A549 (cell line): Measurements from ENCODE around the gene TMEM60. TPM values are rescaled to one million over a fixed set of nuclear protein-coding genes. Genes with fewer than 3 reads are reported as not detected.
A peak's percentile ranks its signal among the peaks of the same experiment; 100 is the strongest.

Experiments used
- ATAC-seq, 2 experiments: fragments of 200-7000 bp in 1 of 2; fragments of >200 bp in 1 of 2; cut with Nextera tagmentation in 1 of 2; cut with Tn5 transposase in 1 of 2; 3 replicates each; pipeline versions ENCODE4 v1.8.0 to v1.9.1; 2018 to 2020; ENCODE audit warnings: mild to moderate bottlenecking in 1 of 2, moderate library complexity in 1 of 2
- CTCF ChIA-PET: fragments of 300-600 bp; sonication (Branson Sonifier 250); formaldehyde crosslinking; extraction: SDS; loops from one replicate; lab custom pipeline; 2021; ENCODE audit warnings: antibody characterized with exemption, inconsistent platforms; lab: Yijun Ruan, JAX
- POLR2A ChIA-PET: fragments of 350-600 bp; formaldehyde crosslinking; extraction: SDS; loops from one replicate; lab custom pipeline; 2021; ENCODE audit warnings: antibody characterized with exemption, inconsistent platforms; lab: Yijun Ruan, JAX
- DNase-seq, 2 experiments: peaks; one replicate each; pipeline versions ENCODE4 v3.0.0 to v3.0.0-alpha.2; 2011 to 2016; ENCODE audit warnings: low read depth in 1 of 2, low spot score in 1 of 2
- FAIRE-seq: peaks from 2 replicates; lab custom pipeline; 2011; peaks lifted over from hg19 to GRCh38; lab: Jason Lieb, UNC
- H3K27ac ChIP-seq, 2 experiments: fragments of >200 bp; sonication (Bioruptor Twin); formaldehyde crosslinking; 3 replicates each; pipeline ENCODE4 v1.5.1; 2016 to 2017
- H3K4me1 ChIP-seq: fragments of >200 bp; sonication (Bioruptor Twin); formaldehyde crosslinking; 3 replicates; pipeline ENCODE4 v1.6.1; 2016
- H3K4me2 ChIP-seq: fragments of >200 bp; sonication (Bioruptor Twin); formaldehyde crosslinking; 3 replicates; pipeline ENCODE4 v1.6.1; 2016
- H3K4me3 ChIP-seq: fragments of >200 bp; sonication (Bioruptor Twin); formaldehyde crosslinking; 3 replicates; pipeline ENCODE4 v1.5.1; 2016
- H3K9me3 ChIP-seq: fragments of >200 bp; sonication (Bioruptor Twin); formaldehyde crosslinking; 3 replicates; pipeline ENCODE4 v1.6.1; 2016
- BHLHE40 ChIP-seq: IDR thresholded peaks from 2 replicates; pipeline ENCODE4 v1.6.1; 2012; ENCODE audit warnings: low read depth, low read length, inconsistent platforms
- CBX8 ChIP-seq: fragments of 200-600 bp; sonication (generic); IDR thresholded peaks from 2 replicates; pipeline ENCODE4 v1.6.1; 2016
- CEBPB ChIP-seq, 2 experiments: fragments of >200 bp in 1 of 2; sonication (Bioruptor Twin) in 1 of 2; formaldehyde crosslinking in 1 of 2; IDR thresholded peaks; 2 replicates each; pipeline ENCODE4 v1.6.1; 2012 to 2016
- CHD4 ChIP-seq: fragments of 200-600 bp; sonication (generic); IDR thresholded peaks from 2 replicates; pipeline ENCODE4 v1.6.1; 2016; ENCODE audit warnings: antibody characterized with exemption, mild to moderate bottlenecking, borderline replicate concordance
- EHF ChIP-seq: fragments of 250-450 bp; sonication (Bioruptor Pico); IDR thresholded peaks from 2 replicates; pipeline ENCODE4 v1.5.0; 2020; ENCODE audit warnings: mild to moderate bottlenecking
- EP300 ChIP-seq, 2 experiments: fragments of >200 bp; sonication (Bioruptor Twin); formaldehyde crosslinking; IDR thresholded peaks; 2 replicates in 1 of 2; 3 replicates in 1 of 2; pipeline ENCODE4 v1.6.1; 2016 to 2017
- ESRRA ChIP-seq: fragments of 150-350 bp; IDR thresholded peaks from 2 replicates; pipeline ENCODE4 v1.6.1; 2014; ENCODE audit warnings: mild to moderate bottlenecking, low read length, borderline replicate concordance
- FOSL2 ChIP-seq, 2 experiments: fragments of 450-650 bp in 1 of 2; fragments of >200 bp in 1 of 2; sonication (Bioruptor Twin) in 1 of 2; formaldehyde crosslinking; IDR thresholded peaks; 2 replicates each; pipeline versions ENCODE4 v1.5.0 to v1.6.1; 2016 to 2020; ENCODE audit warnings: mild to moderate bottlenecking in 1 of 2, moderate library complexity in 1 of 2
- FOXS1 ChIP-seq: fragments of 250-450 bp; sonication (Bioruptor Pico); IDR thresholded peaks from 2 replicates; pipeline ENCODE4 v1.5.0; 2020; ENCODE audit warnings: mild to moderate bottlenecking, moderate library complexity
- GATA3 ChIP-seq: IDR thresholded peaks from 2 replicates; pipeline ENCODE4 v1.6.1; 2012; ENCODE audit warnings: borderline replicate concordance
- HEYL ChIP-seq: fragments of 250-450 bp; sonication (Bioruptor Pico); IDR thresholded peaks from 2 replicates; pipeline ENCODE4 v1.8.0; 2021; ENCODE audit warnings: mild to moderate bottlenecking, moderate library complexity
- HOXA7 ChIP-seq: fragments of 250-450 bp; sonication (Bioruptor Pico); IDR thresholded peaks from 2 replicates; pipeline ENCODE4 v1.5.0; 2020; ENCODE audit warnings: mild to moderate bottlenecking, moderate library complexity
- HOXB13 ChIP-seq: fragments of 250-450 bp; sonication (Bioruptor Pico); IDR thresholded peaks from 2 replicates; pipeline ENCODE4 v1.5.0; 2020; ENCODE audit warnings: low read depth, mild to moderate bottlenecking, moderate library complexity
- HOXB5 ChIP-seq: fragments of 250-450 bp; sonication (Bioruptor Pico); IDR thresholded peaks from 2 replicates; pipeline ENCODE4 v1.5.0; 2020; ENCODE audit warnings: mild to moderate bottlenecking, moderate library complexity
- JUN ChIP-seq, 2 experiments: fragments of >200 bp; sonication (Bioruptor Twin); formaldehyde crosslinking; IDR thresholded peaks; 2 replicates in 1 of 2; 3 replicates in 1 of 2; pipeline ENCODE4 v1.6.1; 2016 to 2017
- KDM1A ChIP-seq: fragments of 200-600 bp; sonication (generic); IDR thresholded peaks from 2 replicates; pipeline ENCODE4 v1.6.1; 2016; ENCODE audit warnings: low read depth, mild to moderate bottlenecking
- KDM5A ChIP-seq: fragments of 200-600 bp; sonication (generic); IDR thresholded peaks from 2 replicates; pipeline ENCODE4 v1.6.1; 2016; ENCODE audit warnings: antibody characterized with exemption, mild to moderate bottlenecking
- MAFK ChIP-seq: fragments of 450-650 bp; IDR thresholded peaks from 2 replicates; pipeline ENCODE4 v1.6.1; 2014; ENCODE audit not compliant: partially characterized antibody
- MAZ ChIP-seq: fragments of 150-350 bp; IDR thresholded peaks from 2 replicates; pipeline ENCODE4 v1.6.1; 2014; ENCODE audit warnings: antibody characterized with exemption, low read depth, low read length, borderline replicate concordance
- NFE2L2 ChIP-seq: fragments of 150-350 bp; conservative IDR thresholded peaks from 2 replicates; pipeline ENCODE4 v1.6.1; 2014; ENCODE audit warnings: low read length
- RARB ChIP-seq: fragments of 250-450 bp; sonication (Bioruptor Pico); IDR thresholded peaks from 2 replicates; pipeline ENCODE4 v1.8.0; 2021; ENCODE audit warnings: mild to moderate bottlenecking, moderate library complexity
- SMC3 ChIP-seq: fragments of >200 bp; sonication (Bioruptor Twin); formaldehyde crosslinking; IDR thresholded peaks from 3 replicates; pipeline ENCODE4 v1.6.1; 2018; ENCODE audit warnings: inconsistent platforms
- TP53 ChIP-seq: fragments of 250-450 bp; sonication (Bioruptor Pico); IDR thresholded peaks from 2 replicates; pipeline ENCODE4 v1.5.0; 2021; ENCODE audit warnings: mild to moderate bottlenecking, moderate library complexity
- ZNF302 ChIP-seq: fragments of 250-450 bp; sonication (Bioruptor Pico); IDR thresholded peaks from 2 replicates; pipeline ENCODE4 v1.9.0; 2021; ENCODE audit warnings: inconsistent platforms, mild to moderate bottlenecking, moderate library complexity
- WGBS: methylation state at CpG from one replicate; pipeline ENCODE4 v1.1.6; 2017; ENCODE audit errors: missing lambda C conversion rate; 5-methylcytosine and 5-hydroxymethylcytosine counted together
- polyA plus RNA-seq, 4 experiments: library from polyadenylated mRNA; depleted of rRNA in 3 of 4; stranded (reverse); fragments of >200 nt; fragmentation: RNase III in 1 of 4; extraction: RNeasy Plus Mini Kit Qiagen cat#74134 plus additional on column Dnase treatment in 1 of 4; gene quantifications; 2 replicates in 3 of 4; 3 replicates in 1 of 4; pipeline ENCODE4 v1.2.3, GENCODE V29; 2011 to 2017
- TF ChIP-seq, protein P1 (sequence below): IDR thresholded peaks from 2 replicates; pipeline ENCODE4 v1.6.1; 2012; ENCODE audit warnings: low read depth, borderline replicate concordance
- TF ChIP-seq, protein P2 (sequence below): fragments of 250-450 bp; sonication (Bioruptor Pico); IDR thresholded peaks from 2 replicates; pipeline ENCODE4 v1.5.0; 2021; ENCODE audit warnings: mild to moderate bottlenecking, moderate library complexity, borderline replicate concordance

Gene TMEM60
- polyA plus RNA-seq, 2 of the 4 experiments (the other 2 are of a cell fraction), result 33.8 to 54.7 TPM

DNA sequence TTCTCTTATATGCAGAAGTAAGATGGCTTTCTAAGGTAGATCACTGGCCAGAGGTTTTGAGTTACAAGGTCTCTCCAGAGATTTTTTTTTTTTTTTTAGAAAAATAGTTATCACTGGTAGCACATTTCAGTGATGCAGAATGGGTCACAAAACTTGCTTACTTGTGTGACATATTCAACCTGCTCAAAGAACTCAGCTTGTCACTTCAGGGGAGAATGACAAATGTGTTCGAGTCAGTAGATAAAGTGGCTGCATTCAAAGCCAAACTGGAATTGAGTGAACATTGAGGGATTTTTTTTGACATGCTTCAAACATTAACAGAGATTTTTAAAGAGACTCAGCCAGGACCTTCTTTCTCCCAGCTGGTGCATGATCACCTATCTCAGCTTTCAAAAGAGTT is 33.7 kb upstream of the TMEM60 start:
- Histone ChIP-seq H3K27ac (no peak overlapping the region; a peak in 1 of 6 replicates), H3K4me3 (no peak overlapping the region), H3K4me2 (no peak overlapping the region), H3K9me3 (no peaks in the 10 kb centered on the region), H3K4me1 (peaks cover 18% of the 10 kb centered on the region)
- ChIA-PET POLR2A (no interaction called here), CTCF (interaction anchor here (0.6 to 1.0 kb wide), 4 partner anchors 9 to 234 kb away, joined by 3 to 5 read pairs (median 4); no protein-coding TSS in a partner anchor)
- WGBS, result 77% methylated on average over 1 of the region's 1 CpG
- no peak for ATAC-seq
- TF ChIP-seq MAFK (no peak), EHF (CRISPR knock-in tag) (no peak), KDM1A (no peak), HOXB5 (CRISPR knock-in tag) (no peak), TP53 (CRISPR knock-in tag) (no peak), HEYL (CRISPR knock-in tag) (no peak), RARB (CRISPR knock-in tag) (no peak), EP300 (IDR thresholded peaks at IDR 0.05) (no peak), CBX8 (no peak), HOXB13 (CRISPR knock-in tag) (no peak), GATA3 (no peak)
- no peak for FAIRE-seq
- no peak for DNase-seq

DNA sequence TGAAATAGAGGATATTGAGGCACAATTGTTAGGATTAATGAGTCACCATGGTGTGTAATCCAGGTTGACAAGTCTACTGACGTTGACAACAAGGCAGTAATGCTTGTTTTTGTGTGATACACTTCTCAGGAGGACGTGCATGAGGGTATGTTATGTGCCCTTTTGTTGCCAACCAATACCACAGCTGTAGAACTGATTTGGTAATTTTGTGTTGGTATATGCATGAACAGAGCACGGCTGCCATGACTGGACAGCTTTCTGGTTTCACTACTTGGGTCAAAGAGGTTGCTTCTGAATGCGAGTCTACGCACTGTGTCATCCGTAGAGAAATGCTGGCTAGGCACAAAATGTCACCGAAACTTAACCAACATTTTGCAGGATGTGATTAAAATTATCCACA is 33.2 kb upstream of the TMEM60 start:
- no peak for ATAC-seq
- TF ChIP-seq FOSL2 (IDR thresholded peaks at IDR 0.05) (no peak), FOSL2 (CRISPR knock-in tag; IDR thresholded peaks at IDR 0.05) (0 out of 2 replicates have a peak, but pooled peaks have one; percentile 8), MAFK (peak; percentile 56), NFE2L2 (no peak), JUN (IDR thresholded peaks at IDR 0.05) (no peak), ESRRA (no peak)
- TF ChIP-seq, protein P1, sequence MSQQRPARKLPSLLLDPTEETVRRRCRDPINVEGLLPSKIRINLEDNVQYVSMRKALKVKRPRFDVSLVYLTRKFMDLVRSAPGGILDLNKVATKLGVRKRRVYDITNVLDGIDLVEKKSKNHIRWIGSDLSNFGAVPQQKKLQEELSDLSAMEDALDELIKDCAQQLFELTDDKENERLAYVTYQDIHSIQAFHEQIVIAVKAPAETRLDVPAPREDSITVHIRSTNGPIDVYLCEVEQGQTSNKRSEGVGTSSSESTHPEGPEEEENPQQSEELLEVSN, result no peak
- CTCF ChIA-PET, result interaction anchor here (0.6 to 1.0 kb wide), 4 partner anchors 9 to 234 kb away, joined by 3 to 5 read pairs (median 4); no protein-coding TSS in a partner anchor
- no peak for FAIRE-seq
- WGBS, result 88% methylated on average over 7 of the region's 7 CpGs
- no peak overlapping the region for H3K4me3 ChIP-seq
- no peak for DNase-seq
- H3K4me2 ChIP-seq, result no peak overlapping the region
- POLR2A ChIA-PET, result no interaction called here
- H3K9me3 ChIP-seq, result no peaks in the 10 kb centered on the region
- H3K4me1 ChIP-seq, result peaks cover 18% of the 10 kb centered on the region
- no peak overlapping the region; a peak in 1 of 6 replicates for H3K27ac ChIP-seq

DNA sequence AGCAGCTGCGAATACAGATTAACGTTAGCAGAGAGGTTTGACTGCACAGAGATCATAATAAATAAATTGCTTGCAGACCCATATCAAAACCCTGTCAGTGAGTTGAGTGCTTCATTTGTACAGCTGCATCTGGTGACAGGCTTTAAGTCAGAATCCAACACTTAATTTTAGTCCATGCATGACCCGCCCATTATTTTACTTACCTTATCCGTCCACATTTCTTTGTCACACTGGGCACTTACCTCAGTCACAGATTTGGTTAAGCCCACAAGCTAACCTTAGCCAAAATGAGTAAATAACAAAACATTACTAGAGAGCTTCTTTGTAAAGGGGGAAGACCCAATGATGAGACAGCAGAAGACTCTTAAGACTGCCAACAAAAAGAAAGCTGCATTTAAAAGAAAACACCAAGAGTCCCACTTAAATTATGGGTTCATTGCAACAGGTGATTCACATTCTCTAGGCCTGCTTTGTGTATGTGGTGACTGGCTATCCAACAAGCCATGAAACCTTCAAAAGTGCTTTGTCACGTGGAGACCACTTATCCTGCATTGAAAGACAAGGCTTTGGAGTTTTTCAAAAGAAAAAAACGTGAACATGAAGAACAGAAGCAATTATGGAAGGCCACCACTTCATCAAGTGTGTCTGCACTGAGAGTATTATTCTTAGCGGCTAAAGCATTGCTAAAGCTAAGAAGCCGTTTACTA is 32.6 kb upstream of the TMEM60 start:
- ChIA-PET CTCF (interaction anchor here (1.0 kb wide), 1 partner anchor 10 kb away, joined by 5 read pairs; no protein-coding TSS in a partner anchor), POLR2A (no interaction called here)
- no peak overlapping the region for H3K4me3 ChIP-seq
- no peak for FAIRE-seq
- DNase-seq, result no peak
- 83% methylated on average over 8 of the region's 8 CpGs for WGBS
- ATAC-seq, result no peak
- TF ChIP-seq HOXA7 (no peak), JUN (IDR thresholded peaks at IDR 0.05) (no peak)
- H3K27ac ChIP-seq, result no peak overlapping the region
- no peaks in the 10 kb centered on the region for H3K9me3 ChIP-seq
- H3K4me2 ChIP-seq, result no peak overlapping the region
- H3K4me1 ChIP-seq, result peaks cover 18% of the 10 kb centered on the region

DNA sequence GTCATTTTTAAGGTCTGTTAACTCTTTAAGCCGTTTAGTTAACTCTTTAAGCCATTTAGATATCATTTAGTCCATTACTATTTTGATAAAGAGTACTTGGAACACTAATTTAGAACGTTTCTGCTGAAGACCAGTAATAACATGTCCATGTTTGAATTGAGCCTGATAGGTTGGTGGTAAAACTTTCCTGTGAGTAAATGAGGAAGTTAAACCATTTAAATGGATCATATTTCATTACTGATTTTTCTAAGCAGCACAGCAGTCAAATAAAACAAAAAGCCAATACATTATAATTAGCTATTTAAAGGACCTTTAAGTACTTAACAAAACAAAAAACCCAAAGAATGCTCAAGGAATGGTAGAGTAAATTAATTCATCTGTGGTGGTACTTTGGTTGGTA is 29.8 kb upstream of the TMEM60 start:
- DNase-seq, result no peak
- no peak for ATAC-seq
- H3K4me1 ChIP-seq, result no peaks in the 10 kb centered on the region
- ChIA-PET POLR2A (no interaction called here), CTCF (interaction anchor here (2.5 kb wide), 1 partner anchor 29 kb away, joined by 8 read pairs; the partner anchor contains the start of genes PHTF2 and TMEM60)
- H3K4me2 ChIP-seq, result no peak overlapping the region
- H3K27ac ChIP-seq, result no peak overlapping the region
- no peak for FAIRE-seq
- 57% methylated on average over 2 of the region's 2 CpGs for WGBS
- H3K9me3 ChIP-seq, result no peaks in the 10 kb centered on the region
- no peak overlapping the region for H3K4me3 ChIP-seq
- TF ChIP-seq, protein P1, result no peak
- TF ChIP-seq ZNF302 (CRISPR knock-in tag) (no peak), CHD4 (no peak), GATA3 (no peak), MAZ (no peak), HEYL (CRISPR knock-in tag) (no peak), SMC3 (no peak), KDM5A (no peak), FOXS1 (CRISPR knock-in tag) (no peak), BHLHE40 (no peak), HOXA7 (no peak), CEBPB (IDR thresholded peaks at IDR 0.05) (no peak)
- TF ChIP-seq, protein P2, sequence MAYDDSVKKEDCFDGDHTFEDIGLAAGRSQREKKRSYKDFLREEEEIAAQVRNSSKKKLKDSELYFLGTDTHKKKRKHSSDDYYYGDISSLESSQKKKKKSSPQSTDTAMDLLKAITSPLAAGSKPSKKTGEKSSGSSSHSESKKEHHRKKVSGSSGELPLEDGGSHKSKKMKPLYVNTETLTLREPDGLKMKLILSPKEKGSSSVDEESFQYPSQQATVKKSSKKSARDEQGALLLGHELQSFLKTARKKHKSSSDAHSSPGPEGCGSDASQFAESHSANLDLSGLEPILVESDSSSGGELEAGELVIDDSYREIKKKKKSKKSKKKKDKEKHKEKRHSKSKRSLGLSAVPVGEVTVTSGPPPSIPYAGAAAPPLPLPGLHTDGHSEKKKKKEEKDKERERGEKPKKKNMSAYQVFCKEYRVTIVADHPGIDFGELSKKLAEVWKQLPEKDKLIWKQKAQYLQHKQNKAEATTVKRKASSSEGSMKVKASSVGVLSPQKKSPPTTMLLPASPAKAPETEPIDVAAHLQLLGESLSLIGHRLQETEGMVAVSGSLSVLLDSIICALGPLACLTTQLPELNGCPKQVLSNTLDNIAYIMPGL (CRISPR knock-in tag), result no peak
